Measurements from ENCODE around the gene CDC6. TPM values are rescaled to one million over a fixed set of nuclear protein-coding genes. Genes with fewer than 3 reads are reported as not detected.

CDC6 gene
- total and polyA plus RNA-seq, 8 donors, result 0.71 to 3.3 (median 1.3) TPM

DNA sequence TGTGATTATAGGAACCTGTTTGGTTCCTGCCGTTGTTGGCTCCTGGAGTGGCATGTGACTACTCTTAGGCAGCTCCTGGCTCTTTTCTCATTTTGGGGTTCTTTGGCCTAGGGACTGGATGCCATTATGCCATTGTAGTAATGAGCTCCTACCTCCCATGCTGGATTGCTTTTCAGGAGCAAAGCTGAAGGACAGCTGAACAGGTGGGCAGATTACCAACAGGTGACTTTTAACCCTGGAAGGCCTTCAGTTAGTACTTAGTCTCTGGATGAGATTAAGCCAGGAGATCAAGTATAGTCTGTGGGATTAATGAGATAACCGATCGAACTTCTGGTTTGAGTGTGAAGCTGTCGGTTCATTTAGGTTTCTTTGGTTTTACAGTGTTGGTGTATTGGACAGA lies 43.4 kb upstream of the CDC6 start:
- Histone ChIP-seq H3K36me3 (no peaks in the 10 kb centered on the region), H3K4me1 (peaks cover 0 to 11% (median 0%) of the 10 kb centered on the region in 3 donors), H3K4me3 (no peak overlapping the region), H3K27ac (no peak overlapping the region), H3K27me3 (no peaks in the 10 kb centered on the region), H3K9me3 (no peaks in the 10 kb centered on the region)
- TF ChIP-seq, protein P1, sequence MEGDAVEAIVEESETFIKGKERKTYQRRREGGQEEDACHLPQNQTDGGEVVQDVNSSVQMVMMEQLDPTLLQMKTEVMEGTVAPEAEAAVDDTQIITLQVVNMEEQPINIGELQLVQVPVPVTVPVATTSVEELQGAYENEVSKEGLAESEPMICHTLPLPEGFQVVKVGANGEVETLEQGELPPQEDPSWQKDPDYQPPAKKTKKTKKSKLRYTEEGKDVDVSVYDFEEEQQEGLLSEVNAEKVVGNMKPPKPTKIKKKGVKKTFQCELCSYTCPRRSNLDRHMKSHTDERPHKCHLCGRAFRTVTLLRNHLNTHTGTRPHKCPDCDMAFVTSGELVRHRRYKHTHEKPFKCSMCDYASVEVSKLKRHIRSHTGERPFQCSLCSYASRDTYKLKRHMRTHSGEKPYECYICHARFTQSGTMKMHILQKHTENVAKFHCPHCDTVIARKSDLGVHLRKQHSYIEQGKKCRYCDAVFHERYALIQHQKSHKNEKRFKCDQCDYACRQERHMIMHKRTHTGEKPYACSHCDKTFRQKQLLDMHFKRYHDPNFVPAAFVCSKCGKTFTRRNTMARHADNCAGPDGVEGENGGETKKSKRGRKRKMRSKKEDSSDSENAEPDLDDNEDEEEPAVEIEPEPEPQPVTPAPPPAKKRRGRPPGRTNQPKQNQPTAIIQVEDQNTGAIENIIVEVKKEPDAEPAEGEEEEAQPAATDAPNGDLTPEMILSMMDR (IDR thresholded peaks at IDR 0.05), result no peak
- intact Hi-C loops (cut with DNase I), result no loop called here
- DNase-seq, result no peak
- 36 to 46% methylated on average over 4 of the region's 4 CpGs for WGBS, 2 donors
- no peak for FAIRE-seq
- ATAC-seq, result peak; percentile 34 to 66 (median 48)

DNA sequence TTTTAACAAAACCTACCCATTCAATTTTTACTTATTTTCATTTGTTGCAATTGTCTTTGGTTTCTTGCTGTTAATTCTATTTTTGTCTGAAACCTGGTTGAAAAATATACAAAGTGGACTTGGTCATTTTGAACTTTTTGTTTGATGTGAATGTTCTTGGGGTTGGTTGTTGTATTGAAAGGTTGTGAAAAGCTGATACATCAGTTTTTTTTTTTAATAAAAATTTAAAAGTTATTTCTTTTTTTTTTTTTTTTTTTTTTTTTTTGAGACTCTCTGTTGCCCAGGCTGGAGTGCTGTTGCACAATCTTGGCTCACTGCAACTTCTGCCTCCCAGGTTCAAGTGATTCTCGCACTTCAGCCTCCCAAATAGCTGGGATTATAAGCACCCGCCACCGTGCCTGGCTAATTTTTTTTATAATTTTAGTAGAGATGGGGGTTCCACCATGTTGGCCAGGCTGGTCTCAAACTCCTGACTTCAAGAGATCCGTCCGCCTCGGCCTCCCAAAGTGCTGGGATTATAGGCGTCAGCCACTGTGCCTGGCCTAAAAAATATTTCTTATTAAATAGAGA lies 39.7 kb upstream of the CDC6 start:
- DNase-seq, result no peak
- H3K9me3 ChIP-seq, result no peaks in the 10 kb centered on the region
- intact Hi-C loops (cut with DNase I), result no loop called here
- TF ChIP-seq, protein P1 (IDR thresholded peaks at IDR 0.05), result no peak
- H3K27ac ChIP-seq, result no peak overlapping the region
- no peaks in the 10 kb centered on the region for H3K27me3 ChIP-seq
- H3K4me1 ChIP-seq, result peaks cover 0 to 16% (median 0%) of the 10 kb centered on the region in 3 donors
- H3K36me3 ChIP-seq, result no peaks in the 10 kb centered on the region
- H3K4me3 ChIP-seq, result no peak overlapping the region
- no peak for ATAC-seq
- no peak for FAIRE-seq
- WGBS, 2 donors, result 82 to 86% methylated on average over 7 of the region's 7 CpGs

DNA sequence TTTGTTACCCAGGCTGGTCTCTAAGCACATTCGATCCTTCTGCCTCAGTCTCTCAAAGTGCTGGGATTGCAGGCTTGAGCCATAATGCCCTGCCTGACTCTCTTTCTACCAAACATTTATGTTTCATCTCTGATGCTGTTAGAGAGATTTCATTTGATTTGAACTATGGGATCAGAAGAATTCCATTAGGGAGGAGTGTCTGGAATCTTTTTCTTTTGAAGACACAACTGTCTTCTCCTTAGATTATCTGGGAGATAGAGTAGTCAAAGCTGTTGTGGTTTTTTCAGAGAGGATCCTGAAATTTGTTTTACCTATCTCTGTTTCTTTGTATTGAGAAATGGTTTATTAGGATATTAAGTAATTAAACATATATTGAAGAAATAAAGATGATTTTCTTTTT lies 39.2 kb upstream of the CDC6 start:
- FAIRE-seq, result no peak

DNA sequence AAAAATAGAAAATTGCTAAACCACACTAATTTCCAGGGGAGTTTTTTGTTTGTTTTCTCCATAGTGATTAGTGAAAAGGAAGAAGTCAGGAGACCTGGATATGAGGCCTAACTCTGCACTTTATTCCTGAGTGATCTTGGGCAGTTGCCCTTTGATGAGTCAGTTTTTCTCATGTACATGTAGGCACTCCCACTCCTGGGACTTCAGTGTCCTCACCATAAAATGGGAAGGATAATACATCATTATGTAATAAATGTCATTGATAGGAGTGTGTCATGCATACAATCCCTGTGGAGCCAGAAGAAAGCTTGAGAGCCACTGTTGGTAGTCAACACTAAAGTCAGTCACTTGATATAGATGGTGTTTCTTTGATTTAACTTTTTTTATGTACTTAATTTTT lies 36.1 kb upstream of the CDC6 start:
- H3K4me3 ChIP-seq, result no peak overlapping the region
- no peaks in the 10 kb centered on the region for H3K9me3 ChIP-seq
- peaks cover 0 to 1% (median 0%) of the 10 kb centered on the region in 3 donors for H3K36me3 ChIP-seq
- no peaks in the 10 kb centered on the region for H3K27me3 ChIP-seq
- H3K27ac ChIP-seq, result no peak overlapping the region
- TF ChIP-seq, protein P1 (IDR thresholded peaks at IDR 0.05), result no peak
- intact Hi-C loops (cut with DNase I), result no loop called here
- ATAC-seq (peak; percentile 69 to 89 (median 76)), FAIRE-seq (no peak), DNase-seq (no peak)
- peaks cover 0 to 8% (median 0%) of the 10 kb centered on the region in 3 donors for H3K4me1 ChIP-seq

More for the DNA sequence above, 39.2 kb upstream of the CDC6 start:
- 91 to 97% methylated on average over 1 of the region's 1 CpG for WGBS, 2 donors
- H3K27me3 ChIP-seq, result no peaks in the 10 kb centered on the region
- no peak overlapping the region for H3K4me3 ChIP-seq
- TF ChIP-seq, protein P1 (IDR thresholded peaks at IDR 0.05), result no peak
- DNase-seq (no peak), ATAC-seq (no peak)
- peaks cover 0 to 15% (median 0%) of the 10 kb centered on the region in 3 donors for H3K4me1 ChIP-seq
- intact Hi-C loops (cut with DNase I), result no loop called here
- no peaks in the 10 kb centered on the region for H3K9me3 ChIP-seq
- no peak overlapping the region for H3K27ac ChIP-seq
- H3K36me3 ChIP-seq, result no peaks in the 10 kb centered on the region

DNA sequence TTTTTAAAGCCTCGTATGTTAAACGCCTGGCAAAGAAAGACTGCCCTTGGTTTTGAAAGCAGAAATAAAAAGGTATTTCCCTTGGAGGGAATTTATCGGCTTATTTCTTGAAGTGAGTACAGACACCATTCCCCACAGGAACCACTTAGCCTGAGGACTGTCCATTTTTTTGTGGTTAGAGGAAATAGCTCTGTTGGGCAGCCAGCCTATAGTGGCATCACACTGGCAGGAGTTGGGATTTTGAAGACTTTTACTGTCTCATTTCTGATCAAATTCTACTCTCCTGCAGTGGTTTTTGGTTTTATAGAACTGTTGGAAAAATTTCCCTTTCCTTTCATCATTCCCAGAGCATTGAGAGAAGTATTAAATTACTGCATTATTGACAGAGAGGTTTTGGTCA lies 34.1 kb upstream of the CDC6 start:
- H3K27me3 ChIP-seq, result no peaks in the 10 kb centered on the region
- 88 to 90% methylated on average over 3 of the region's 3 CpGs for WGBS, 2 donors
- intact Hi-C loops (cut with DNase I), result no loop called here
- no peak for ATAC-seq
- no peaks in the 10 kb centered on the region for H3K9me3 ChIP-seq
- H3K4me1 ChIP-seq, result peaks cover 0 to 8% (median 0%) of the 10 kb centered on the region in 3 donors
- H3K27ac ChIP-seq, result no peak overlapping the region
- no peak overlapping the region for H3K4me3 ChIP-seq
- no peak for FAIRE-seq
- no peak for DNase-seq
- TF ChIP-seq, protein P1 (IDR thresholded peaks at IDR 0.05), result no peak
- H3K36me3 ChIP-seq, result peaks cover 0 to 10% (median 8%) of the 10 kb centered on the region in 3 donors
